LHCN-M2 (cell line): ENCODE data around the gene SLIT1. TPM values are rescaled to one million over a fixed set of nuclear protein-coding genes. Genes with fewer than 3 reads are reported as not detected.

Experiments
- DNase-seq: peaks from one replicate; pipeline ENCODE4 v3.0.0-alpha.2; 2012; ENCODE audit warnings: low read depth
- total RNA-seq: library from RNA; depleted of rRNA; stranded (reverse); fragments of >200 nt; gene quantifications from 2 replicates; pipeline ENCODE4 v1.2.3, GENCODE V29; 2014

The SLIT1 gene
- total RNA-seq, 1 experiment from 2014 or later: under 0.01 TPM

- no peak for DNase-seq
Measured at GRCh38 chr10:97140049-97140846, 45.5 kb downstream of the SLIT1 start.

- no peak for DNase-seq
Measured at GRCh38 chr10:97139651-97140048, 46.1 kb downstream of the SLIT1 start.

GRCh38 chr10:97138846-97139245 lies 46.9 kb downstream of the SLIT1 start:
- no peak for DNase-seq

GRCh38 chr10:97138174-97138573 lies 47.6 kb downstream of the SLIT1 start:
- DNase-seq: no peak

- no peak for DNase-seq
Measured at GRCh38 chr10:97136756-97137155, 49.0 kb downstream of the SLIT1 start.

- no peak for DNase-seq
Measured at GRCh38 chr10:97135464-97135863, 50.3 kb downstream of the SLIT1 start.

GRCh38 chr10:97134983-97135382 lies 50.8 kb downstream of the SLIT1 start:
- DNase-seq: no peak

- no peak for DNase-seq
Measured at GRCh38 chr10:97134110-97134509, 51.6 kb downstream of the SLIT1 start.

- DNase-seq: no peak
Measured at GRCh38 chr10:97132273-97132672, 53.5 kb downstream of the SLIT1 start.

GRCh38 chr10:97131666-97132065 lies 54.1 kb downstream of the SLIT1 start:
- no peak for DNase-seq

- peak; percentile 37 for DNase-seq
Measured at GRCh38 chr10:97131181-97131628, 54.6 kb downstream of the SLIT1 start.

- no peak for DNase-seq
Measured at GRCh38 chr10:97129666-97130065, 56.1 kb downstream of the SLIT1 start.

GRCh38 chr10:97128516-97129154 lies 57.1 kb downstream of the SLIT1 start:
- no peak for DNase-seq

GRCh38 chr10:97128039-97128492 lies 57.7 kb downstream of the SLIT1 start:
- no peak for DNase-seq

GRCh38 chr10:97127509-97127908 lies 58.2 kb downstream of the SLIT1 start:
- no peak for DNase-seq

GRCh38 chr10:97124211-97124610 lies 61.5 kb downstream of the SLIT1 start:
- no peak for DNase-seq

GRCh38 chr10:97123765-97124164 lies 62.0 kb downstream of the SLIT1 start:
- DNase-seq: peak; percentile 9

GRCh38 chr10:97121041-97121440 lies 64.7 kb downstream of the SLIT1 start:
- DNase-seq: no peak

GRCh38 chr10:97120370-97120769 lies 65.4 kb downstream of the SLIT1 start:
- DNase-seq: no peak

- DNase-seq: no peak
Measured at GRCh38 chr10:97119058-97119745, 66.6 kb downstream of the SLIT1 start.

GRCh38 chr10:97117372-97117771 lies 68.4 kb downstream of the SLIT1 start:
- no peak for DNase-seq

GRCh38 chr10:97116462-97117162 lies 69.1 kb downstream of the SLIT1 start:
- no peak for DNase-seq
